Tibial nerve (tissue), 4 donors: ENCODE results near the gene KIAA1217.

ENCODE experiments used
- EP300 ChIP-seq, 2 donors: sonication (generic); formaldehyde crosslinking; IDR thresholded peaks; one replicate each; pipeline ENCODE4 v1.6.1; 2017; ENCODE audit warnings: antibody characterized with exemption in 2 of 2, mild to moderate bottlenecking in 1 of 2
- POLR2A ChIP-seq, 2 donors: fragments of 450-650 bp; IDR thresholded peaks; one replicate each; pipeline ENCODE4 v1.6.1; 2017; ENCODE audit warnings: antibody characterized with exemption in 2 of 2, mild to moderate bottlenecking in 2 of 2, moderate library complexity in 2 of 2
- TF ChIP-seq, protein P1 (sequence below), 5 experiments: fragments of 200-600 bp in 3 of 5; fragments of 450-650 bp in 2 of 5; sonication (generic) in 3 of 5; IDR thresholded peaks; one replicate each; pipeline ENCODE4 v1.5.1; 2016 to 2019; ENCODE audit warnings: antibody characterized with exemption in 5 of 5, mild to moderate bottlenecking in 3 of 5, moderate library complexity in 2 of 5

DNA sequence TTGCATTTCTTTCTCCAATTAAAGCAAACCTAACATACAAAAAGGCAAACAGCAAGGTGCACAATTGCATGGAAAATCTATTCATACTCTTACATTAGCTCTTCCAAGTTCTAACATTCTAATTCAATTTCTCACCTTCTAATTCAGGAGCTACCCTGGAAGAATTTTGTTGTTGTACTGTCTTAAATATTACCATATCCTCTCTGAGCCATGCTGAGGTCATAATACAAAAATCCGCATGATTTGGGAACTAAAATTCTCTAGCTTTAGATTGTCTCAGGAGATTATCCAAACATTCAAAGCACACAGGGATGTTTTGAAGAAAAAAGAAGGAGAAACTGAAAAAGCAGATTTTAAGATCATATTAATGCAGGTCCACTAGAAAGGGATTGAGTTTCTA lies 229.9 kb downstream of the KIAA1217 start:
- TF ChIP-seq POLR2A (IDR thresholded peaks at IDR 0.05) (no peak), EP300 (IDR thresholded peaks at IDR 0.05) (no peak)
- TF ChIP-seq, protein P1, sequence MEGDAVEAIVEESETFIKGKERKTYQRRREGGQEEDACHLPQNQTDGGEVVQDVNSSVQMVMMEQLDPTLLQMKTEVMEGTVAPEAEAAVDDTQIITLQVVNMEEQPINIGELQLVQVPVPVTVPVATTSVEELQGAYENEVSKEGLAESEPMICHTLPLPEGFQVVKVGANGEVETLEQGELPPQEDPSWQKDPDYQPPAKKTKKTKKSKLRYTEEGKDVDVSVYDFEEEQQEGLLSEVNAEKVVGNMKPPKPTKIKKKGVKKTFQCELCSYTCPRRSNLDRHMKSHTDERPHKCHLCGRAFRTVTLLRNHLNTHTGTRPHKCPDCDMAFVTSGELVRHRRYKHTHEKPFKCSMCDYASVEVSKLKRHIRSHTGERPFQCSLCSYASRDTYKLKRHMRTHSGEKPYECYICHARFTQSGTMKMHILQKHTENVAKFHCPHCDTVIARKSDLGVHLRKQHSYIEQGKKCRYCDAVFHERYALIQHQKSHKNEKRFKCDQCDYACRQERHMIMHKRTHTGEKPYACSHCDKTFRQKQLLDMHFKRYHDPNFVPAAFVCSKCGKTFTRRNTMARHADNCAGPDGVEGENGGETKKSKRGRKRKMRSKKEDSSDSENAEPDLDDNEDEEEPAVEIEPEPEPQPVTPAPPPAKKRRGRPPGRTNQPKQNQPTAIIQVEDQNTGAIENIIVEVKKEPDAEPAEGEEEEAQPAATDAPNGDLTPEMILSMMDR (IDR thresholded peaks at IDR 0.05), result no peak
